HG03025 (cell line): Measurements from ENCODE around the gene EOMES.
"Not testable (repeated sequence)": the region's sequence is repeated elsewhere in the genome, so short reads cannot be mapped to it uniquely, and the experiment has no call there.

Source experiments
- ATAC-seq: cut with Tn5 transposase; IDR thresholded peaks from one replicate; pipeline ENCODE4 v1.9.1; 2021; ENCODE audit warnings: mild to moderate bottlenecking, moderate library complexity; ENCODE audit not compliant: unreplicated experiment, low FRiP score

The EOMES gene

DNA sequence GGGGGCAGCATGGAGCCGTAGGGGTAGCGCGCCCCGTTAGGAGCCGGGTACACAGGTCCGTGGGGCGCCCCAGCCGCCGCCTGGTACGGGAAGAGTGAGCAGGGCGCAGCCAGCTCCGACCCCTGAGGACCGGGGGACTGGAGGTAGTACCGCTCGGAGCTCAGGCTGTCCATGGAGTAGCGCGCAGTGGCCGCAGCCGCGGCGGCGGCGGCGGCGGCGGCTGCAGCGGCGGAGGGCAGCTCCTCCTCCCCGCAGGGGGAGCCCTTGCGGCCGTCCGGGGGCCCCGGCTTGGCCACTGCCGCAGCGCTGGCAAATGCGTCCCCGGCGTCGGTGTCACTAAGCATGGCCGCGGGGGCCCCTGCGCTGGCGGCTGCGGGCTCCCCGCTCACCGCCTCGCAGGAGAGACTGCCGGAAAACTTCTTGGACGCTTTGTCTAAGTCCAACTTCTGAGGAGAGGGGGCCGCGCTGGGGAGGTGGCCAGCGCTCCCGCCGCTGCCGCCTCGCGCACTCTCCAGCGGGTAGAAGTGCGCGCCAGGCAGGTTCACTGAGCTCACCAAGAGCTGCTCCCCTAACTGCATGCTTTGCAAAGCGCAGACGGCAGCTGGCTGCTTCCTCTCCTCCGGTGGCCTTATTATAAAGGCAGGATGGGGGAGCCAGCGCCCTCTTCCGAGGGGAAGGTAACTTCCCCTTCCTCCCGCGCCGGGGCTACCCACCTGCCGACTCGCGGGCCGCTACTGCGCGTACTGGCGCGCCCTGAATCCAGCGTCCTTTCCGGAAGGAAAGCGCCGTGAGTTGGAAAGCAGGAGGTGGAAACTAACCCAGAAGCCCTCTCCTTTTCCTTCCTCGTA is at the start of gene EOMES:
Gene EOMES, minus strand, starts transcription at position 607 of the 848 bp plus-strand sequence. Its CDS starts 29 bp downstream, at position 578.
- ATAC-seq: peak; percentile 54

DNA sequence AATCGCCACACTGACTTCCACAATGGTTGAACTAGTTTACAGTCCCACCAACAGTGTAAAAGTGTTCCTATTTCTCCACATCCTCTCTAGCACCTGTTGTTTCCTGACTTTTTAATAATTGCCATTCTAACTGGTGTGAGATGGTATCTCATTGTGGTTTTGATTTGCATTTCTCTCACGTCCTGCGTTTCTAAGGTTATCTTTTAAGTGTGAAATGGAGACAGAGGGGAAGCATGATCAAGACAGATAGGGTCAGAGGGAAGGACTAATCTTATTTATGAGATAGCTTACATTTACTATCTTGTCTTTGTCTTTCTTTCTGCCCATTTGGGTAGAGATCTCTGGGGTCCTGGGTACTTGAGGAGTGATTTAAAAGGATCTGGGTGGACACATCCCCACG is 48.3 kb upstream of the EOMES start:
- not testable (repeated sequence) for ATAC-seq

DNA sequence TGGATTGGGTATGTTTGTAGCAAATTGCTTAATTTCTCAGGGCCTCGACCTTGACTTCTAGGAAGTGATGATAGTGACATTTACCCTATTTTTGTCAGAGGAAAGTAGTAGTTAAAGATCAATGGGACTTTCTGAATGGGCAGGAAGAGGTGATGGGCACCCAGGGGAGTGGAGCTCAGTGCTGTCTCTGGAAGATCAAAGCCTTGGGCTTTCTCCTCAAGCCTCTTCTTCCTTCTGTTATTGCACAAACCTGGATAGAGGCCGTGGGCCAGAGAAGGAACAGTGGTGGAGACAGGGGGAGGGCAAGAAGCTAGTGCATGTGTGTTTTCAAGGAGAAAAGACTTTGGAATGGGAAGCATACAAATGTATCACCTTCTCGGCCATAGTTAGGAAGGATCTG is 44.9 kb upstream of the EOMES start:
- ATAC-seq: no peak

GRCh38 chr3:27758083-27758482 is 36.0 kb upstream of the EOMES start:
- ATAC-seq: no peak

DNA sequence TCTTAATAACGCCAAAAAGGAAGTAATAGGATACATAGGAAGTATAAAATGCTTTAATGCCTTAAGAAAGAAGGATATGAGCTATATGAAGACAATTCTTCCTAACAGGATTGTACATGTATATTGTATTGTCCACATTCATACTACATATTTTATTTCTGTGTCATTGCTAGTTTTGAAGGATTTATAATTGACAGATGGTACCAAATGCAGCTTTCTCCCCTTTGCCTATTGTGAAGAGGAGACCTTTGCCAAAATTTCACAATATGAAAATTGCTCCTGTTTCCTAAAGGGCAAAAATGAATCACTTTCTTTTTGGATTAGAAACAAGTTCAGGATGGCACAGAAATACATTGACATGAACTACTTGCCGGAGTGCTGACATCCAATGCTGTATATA is 34.8 kb upstream of the EOMES start:
- no peak for ATAC-seq

GRCh38 chr3:27752926-27753325 is 30.8 kb upstream of the EOMES start:
- ATAC-seq: no peak

GRCh38 chr3:27749643-27750042 is 27.5 kb upstream of the EOMES start:
- ATAC-seq: no peak

- no peak for ATAC-seq
These were observed 24.7 kb upstream of the EOMES start for GRCh38 chr3:27746838-27747237.

DNA sequence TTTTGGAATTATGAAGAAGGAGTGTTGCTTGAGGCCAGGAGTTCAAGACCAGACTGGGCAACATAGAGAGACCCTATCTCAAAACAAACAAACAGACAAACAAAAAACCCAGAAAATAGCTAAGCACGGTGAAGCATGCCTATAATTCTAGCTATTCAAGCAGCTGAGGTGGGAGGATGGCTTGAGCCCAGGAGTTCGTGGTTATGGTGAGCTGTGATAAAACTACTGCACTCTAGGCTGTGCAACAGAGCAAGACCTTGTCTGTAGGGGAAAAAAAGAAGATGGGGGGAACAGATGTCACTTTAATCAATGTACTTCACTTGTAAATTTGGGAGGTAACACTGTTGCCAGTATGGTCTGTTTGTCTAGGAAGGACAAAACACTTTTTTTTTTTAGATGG is 18.7 kb upstream of the EOMES start:
- ATAC-seq: no peak

DNA sequence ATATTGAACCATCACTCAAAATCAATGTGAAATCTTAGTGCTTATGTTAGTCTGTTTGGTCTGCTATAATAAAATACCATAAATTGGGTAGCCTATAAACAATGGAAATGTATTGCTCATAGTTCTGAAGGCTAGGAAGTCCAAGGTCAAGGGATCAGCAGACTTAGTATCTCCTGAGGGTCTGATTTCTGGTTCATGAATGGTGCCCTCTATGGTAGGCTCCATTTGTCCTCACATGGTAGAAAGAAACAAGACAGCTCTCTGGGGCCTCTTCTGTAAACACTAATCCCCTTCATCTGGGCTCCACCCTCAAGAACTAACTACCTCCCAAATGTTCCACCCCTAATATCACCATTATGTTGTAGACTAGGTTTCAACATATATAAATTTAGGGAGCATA is 15.0 kb upstream of the EOMES start:
- no peak for ATAC-seq

DNA sequence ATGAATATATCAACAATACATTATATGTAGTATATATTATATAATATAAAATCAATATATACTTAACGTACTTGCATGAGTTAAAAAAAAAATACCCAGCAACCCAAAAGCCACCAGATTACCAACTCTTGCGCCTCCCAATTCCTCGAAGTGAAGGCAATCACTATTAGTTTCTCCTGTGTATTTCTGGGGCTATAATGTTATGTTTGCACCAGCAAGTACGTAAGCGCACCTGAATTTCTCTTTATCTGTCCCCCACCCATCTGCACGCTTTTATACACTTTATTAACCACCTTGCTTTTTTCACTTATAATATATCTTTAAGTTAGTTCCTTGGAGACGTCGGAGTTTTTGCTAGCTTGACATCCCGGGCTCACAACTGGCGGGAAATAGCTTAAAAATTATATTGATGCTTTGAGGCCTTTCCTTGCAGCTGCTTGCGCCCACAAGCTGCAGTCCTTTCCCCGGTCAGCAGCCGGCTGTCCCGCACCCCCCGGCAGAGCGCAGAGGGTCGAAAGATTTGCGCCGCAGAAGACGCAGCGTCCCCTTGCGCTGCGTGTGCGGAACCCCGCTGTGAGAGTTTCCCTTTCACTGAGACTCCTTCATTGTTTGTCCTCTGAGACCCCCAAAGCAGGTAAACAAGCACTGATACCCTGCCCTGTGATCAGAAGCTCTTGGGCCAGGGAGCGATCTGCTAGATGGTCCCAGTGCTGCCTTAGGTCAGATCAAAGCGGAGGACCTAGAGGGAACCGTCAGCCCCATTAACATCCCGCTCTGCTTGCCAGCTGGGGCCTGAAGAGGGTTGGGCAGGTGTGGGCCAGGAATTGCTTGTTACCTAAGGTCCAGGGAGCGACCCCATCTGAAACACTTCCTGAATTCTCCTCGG is 8.9 kb upstream of the EOMES start:
- no peak for ATAC-seq

- no peak for ATAC-seq
These were observed 7.9 kb upstream of the EOMES start for GRCh38 chr3:27729748-27730611.

DNA sequence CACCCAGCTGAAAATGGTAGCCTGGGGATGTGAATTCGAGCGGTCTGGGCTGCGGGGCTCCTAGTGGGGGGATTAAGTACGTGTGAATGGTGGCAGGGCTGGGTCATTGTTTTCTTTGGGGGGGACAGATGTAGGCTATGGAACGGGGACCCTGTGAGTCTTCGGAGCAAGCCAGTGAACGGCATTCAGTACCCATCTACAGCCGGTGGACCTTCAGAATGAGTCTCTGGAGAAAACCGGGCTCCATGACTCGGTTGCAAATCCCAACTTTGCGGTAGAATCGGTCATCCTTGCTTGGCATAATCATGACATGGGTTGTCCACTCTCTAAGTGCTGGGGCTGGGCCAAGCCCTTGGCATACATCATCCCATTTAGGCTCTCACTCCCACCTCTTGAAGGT is 7.2 kb upstream of the EOMES start:
- ATAC-seq: no peak

GRCh38 chr3:27728195-27729087 is 6.3 kb upstream of the EOMES start:
- no peak for ATAC-seq

DNA sequence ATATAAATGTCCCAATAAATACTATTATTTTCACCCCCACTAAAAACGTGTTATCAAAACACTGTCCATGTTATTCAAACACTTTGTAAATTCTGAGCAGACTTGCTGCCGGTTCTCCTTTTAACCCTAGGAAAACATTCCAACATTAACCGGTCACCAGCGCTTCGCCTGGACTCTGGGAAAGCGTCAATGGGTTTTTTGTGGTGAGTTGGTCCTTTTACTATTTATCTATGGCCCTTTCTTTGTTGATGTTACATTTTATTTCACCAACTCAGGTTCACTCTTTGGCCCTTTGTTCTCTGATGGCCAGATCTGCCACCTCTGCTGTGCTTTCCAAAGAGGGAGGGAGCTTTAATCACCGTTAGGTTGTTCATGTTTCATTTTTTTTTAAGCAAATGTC is 4.1 kb upstream of the EOMES start:
- ATAC-seq: no peak

DNA sequence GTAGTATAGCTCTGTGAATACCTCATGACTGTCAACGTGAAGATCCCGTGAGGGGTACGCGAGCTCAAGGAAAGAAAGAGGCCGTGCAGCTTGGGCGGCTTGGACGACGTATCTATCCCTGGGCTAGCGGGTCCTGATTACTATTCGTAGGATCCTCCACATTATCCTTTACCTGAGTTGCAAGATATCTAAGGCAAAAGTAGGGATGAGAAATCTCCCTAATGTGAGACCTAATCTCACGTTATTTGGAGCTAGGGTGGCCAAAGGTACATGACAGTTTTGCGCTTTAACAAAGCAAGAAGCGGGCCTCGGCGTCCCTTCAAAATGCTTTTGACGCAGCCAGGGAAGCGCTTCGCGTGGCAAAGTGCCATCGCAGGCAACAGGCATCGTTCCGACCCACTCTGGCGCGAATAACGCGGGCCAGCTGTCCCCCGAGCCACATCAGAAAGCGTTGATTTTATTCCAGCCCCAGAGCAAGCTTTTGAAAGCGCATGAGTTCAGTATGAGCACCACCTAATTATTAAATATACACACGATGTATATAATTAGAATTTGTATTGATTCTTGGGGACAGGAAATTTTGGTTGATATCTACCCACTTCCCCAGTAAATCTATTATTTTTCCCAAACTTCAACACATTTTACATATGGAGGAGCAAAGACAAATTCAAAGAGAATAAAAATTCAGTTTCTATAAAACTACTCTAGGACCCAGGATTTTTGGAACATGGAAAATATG is 2.5 kb upstream of the EOMES start:
- no peak for ATAC-seq

- ATAC-seq: no peak
These were observed 1.8 kb upstream of the EOMES start for GRCh38 chr3:27723815-27724458.

DNA sequence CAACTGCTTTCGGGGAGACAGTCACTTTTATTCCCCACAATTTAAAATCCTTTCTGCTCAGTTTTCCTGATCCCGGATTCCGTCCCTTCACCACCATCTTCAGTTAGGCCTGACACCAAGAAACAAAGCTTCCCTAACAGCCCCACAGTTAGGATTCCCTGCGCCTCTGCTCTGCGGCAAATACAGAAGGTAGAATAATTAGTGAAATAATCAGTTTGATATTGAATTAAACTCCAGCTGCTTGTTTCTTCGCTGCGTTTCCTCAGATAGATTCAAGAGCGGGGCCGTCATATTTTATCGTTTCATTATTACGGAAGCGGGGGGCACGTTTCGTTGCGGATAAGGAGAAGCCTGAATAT is 1.3 kb upstream of the EOMES start:
- no peak for ATAC-seq
